GM19238 (cell line): ENCODE data around the gene PLA2G6.
"Not testable (repeated sequence)": the region's sequence is repeated elsewhere in the genome, so short reads cannot be mapped to it uniquely, and the experiment has no call there.

ENCODE experiments used
- DNase-seq: peaks from one replicate; pipeline ENCODE4 v3.0.0; 2011; ENCODE audit warnings: low spot score; ENCODE audit not compliant: insufficient read length

PLA2G6 gene

DNA sequence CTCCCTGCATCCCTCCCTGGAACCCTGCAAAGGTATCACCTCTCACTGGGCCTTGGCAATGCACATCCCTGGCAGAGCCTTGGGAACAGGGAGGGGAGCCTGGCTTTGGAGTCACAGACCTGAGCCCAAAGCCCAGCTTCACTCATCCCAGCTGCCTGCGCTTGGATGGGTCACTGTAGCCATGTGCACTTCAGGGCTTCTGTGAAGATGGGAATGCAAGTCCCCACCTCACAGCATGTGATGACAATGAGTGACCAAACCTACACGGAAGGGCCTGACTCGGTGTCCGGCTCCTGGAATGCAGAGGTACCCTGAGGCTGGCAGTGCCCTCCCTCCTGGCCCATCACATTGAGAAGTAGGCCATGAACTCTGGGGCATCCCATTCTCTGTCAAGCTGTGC lies 48.3 kb downstream of the PLA2G6 start:
- no peak for DNase-seq

DNA sequence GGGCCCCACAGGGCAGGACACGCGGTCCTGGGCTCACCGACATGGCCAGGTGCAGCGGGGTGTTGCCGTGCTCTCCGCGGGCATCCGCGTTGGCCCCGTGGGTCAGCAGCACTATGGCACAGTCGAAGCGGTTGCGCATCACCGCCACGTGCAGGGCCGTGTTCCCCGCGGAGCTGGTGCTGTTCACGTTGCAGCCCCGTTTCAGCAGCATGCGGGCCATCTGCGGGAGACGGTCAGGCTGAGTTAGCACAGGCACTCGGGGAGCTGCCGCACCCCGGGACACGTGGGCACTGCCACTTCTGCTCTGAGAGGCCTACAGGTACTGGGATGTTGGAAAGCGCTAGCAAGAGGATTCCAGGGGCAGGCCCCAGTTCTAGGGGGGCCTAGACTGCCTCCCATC lies 48.8 kb downstream of the PLA2G6 start:
- no peak for DNase-seq

DNA sequence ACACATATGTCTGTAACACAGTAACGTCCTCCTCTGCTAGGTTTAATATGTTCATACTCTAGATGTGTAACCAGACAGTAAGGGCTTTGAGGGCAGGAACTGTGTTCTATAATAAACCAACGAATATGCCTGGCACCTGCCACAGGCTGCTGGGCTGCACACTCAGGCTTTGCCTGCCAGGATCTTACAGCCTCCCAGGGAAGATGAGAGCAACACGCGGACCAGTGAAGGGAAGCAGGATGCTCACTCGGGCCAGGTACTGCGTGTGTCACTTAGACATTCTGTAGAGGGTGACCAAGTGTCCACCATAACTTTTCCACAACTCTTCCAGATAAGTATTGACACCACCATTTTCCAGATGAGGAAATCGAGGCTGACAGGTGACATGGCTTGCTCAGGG lies 49.5 kb downstream of the PLA2G6 start:
- DNase-seq, result no peak

DNA sequence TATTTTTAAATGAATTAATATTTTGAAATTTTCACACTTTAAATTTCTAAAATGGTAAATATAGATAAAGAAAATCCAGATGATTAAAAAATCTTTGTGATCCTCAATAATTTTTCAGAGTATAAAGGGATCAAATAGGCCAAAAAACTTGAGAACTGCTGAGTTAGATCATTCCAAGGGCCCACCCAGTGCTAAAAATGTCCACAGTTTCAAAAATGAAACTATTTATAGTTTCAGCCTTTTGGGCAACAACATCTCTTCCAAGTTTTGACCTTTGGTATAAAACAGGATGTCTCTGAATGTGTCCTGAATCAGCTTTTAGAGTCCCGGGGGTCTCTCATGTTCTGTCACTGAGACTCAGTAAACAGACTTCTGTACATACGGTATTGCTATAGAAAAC lies 50.2 kb downstream of the PLA2G6 start:
- DNase-seq, result no peak

DNA sequence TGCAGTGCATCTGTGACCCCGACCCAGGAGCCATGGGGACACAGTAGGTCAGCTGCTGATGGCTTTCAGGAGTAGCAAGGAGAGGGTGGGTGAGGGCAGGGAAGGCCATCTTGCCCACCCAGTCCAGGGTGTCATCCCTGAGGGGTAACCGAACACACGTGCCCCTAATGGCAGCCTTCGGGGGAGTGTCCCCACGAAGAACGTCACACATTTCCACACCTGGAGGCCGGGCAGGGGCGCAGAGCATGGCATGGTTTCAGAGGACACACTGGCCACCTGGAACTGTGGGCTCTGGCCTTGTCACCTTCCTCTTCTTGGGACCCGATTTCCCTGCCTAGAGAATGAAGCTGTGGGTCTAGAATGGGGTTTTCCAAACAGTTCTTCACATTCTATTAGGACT lies 51.8 kb downstream of the PLA2G6 start:
- no peak for DNase-seq

DNA sequence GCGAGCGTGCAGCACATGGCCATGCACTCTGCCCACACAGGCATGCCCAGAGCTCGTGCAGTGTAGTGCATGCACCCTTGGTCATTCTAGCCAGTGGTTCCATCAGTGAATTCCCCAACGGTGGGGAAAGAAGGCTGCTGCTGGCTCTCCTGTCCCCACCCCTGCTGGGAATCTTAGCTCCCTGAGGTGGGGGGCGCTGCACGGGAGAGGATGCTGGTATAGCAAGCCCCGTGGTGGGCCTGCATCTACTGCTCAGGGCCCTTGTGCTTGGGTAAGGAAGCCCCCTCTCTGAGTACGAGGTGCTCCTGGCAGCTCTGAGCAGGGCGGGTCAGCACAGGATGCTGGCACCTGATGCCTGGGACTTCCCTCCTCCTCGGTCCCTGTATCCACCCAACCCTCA lies 52.6 kb downstream of the PLA2G6 start:
- no peak for DNase-seq

DNA sequence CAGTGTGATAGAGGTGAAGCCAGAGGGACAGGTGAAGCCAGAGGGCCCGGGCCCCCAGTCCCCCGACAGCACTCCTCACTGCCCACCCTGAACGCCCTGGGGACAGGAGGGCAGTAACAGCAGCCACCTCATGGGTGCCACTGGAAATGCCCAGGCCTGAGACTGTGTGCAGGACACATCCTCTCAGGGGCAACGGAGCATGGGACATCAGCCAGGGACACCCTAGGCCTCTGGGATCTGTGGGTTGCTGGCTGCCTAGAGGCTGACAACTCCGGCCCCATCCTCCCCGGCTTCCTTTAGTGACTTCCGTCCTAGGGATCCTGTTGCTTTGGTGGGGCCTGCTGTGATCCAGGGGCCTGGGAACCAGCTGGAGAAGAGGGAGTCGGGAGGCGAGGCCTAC lies 53.8 kb downstream of the PLA2G6 start:
- DNase-seq, result no peak

DNA sequence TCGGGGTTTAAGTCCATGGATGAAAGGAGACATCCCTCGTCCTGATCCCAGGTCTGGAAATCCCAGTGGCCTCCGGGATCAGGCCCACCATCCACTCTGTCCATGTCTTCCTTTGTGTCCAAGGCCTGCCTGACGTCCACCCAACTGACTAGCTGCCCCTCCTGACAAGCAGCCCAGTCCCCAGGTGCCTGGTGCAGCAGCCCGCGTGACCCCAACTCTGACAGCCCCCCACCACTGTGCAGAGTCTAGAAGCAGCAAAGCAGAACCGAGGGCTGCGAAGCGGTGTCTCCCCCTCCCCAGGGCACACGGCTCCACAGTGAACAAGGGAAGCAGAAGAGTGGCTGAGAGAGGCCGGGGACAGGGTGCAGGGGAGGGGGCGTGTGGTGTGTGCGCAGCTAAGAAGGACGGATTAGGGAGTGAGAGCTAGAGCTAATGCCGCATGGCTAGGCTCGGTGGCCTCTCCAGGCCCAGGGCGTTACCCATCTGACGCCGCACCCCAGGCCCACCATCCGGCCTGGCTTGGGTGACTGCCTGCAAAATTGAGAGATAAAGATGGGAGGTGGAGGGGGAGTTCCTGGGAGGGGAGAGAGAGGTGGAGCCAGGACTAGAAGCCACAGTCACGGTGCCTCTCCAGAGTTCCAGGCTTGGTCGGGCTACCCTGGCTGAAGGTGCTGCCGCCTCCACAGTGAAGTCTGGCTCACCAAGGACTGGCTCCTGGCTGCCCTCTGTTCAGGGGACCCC lies 54.5 kb downstream of the PLA2G6 start:
- no peak for DNase-seq

DNA sequence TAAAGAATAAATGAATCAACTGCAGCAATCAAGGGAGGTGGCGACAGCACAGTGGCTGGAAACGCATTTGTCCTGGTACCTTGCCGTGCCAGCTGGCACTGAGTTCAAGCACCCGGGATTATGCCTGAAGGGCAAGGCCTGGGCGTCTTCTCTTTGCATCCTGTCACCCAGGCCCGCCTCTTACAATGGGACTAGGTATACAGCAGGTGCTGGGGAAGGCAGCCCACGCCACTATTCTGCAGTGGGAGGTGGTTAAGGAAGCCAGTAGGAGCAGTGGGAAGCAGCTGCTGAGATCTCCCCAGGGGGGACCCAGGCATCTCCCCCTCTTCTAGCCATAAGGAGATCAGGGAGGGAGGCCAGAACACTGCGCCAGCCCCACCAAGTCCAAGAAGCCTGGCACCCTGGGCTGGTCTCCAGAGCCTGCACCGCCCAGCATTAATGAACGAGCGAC lies 55.9 kb downstream of the PLA2G6 start:
- DNase-seq, result no peak

DNA sequence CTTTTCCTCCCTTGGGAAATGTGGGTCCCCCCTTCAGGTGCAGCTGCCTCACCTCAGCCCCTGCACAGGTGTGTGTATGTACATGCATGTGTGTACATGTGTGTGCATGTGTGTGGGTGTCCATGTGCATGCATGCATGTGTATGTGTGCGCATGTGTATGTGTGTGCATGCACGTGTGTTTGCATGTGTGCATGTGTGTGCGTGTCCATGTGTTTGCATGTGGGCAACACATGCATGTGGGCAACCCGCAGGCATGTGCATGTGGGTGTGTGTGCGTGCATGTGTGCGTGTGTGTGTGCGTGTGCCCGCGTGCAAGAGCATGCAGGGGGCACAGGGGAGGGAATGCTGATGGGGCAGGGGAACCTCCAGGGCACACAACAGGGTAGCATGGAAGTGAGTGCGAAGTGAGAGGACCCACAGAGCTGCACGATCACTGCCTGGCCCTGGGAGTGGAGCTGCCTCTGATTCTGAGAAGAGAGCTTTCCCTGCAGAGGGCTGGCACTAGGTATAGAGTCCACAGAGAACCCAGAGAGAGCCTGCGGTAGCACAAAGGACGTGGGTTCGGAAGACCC lies 56.5 kb downstream of the PLA2G6 start:
- DNase-seq, result no peak

DNA sequence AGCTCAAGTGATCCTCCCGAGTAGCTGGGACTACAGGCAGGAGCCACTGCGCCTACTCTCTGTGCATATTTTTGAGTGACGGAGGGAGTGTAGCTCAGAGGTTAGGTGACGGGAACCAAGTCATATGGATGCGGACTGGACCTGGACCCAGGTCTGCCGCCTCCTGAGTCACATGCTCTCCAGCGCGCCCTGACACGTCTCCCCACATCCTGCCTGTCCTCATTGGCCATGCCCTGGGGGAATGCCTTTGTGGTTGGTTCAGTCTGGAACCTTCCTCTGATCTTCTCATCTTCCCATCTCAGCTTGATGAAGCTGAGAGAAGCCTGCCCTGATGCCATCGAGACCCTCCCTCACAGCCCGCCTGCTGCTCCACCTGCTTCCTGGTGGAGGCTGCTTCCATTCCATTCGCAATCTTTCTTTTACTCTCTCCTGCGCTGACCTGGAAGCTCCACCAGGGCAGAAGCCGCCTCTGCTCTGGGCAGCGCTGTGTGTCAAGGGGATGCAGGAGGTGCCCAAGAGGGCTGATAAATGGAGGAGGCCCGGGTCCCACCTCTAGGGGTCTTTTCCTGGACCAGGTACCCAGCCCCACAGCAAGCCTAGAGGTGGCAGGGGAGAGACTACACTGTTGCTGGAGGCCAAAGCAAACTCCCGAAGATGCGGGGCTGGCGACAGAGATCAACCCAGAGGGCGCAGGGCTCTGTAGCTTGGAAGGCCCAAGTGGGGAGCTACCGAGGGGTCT lies 57.2 kb downstream of the PLA2G6 start:
- DNase-seq, result no peak

DNA sequence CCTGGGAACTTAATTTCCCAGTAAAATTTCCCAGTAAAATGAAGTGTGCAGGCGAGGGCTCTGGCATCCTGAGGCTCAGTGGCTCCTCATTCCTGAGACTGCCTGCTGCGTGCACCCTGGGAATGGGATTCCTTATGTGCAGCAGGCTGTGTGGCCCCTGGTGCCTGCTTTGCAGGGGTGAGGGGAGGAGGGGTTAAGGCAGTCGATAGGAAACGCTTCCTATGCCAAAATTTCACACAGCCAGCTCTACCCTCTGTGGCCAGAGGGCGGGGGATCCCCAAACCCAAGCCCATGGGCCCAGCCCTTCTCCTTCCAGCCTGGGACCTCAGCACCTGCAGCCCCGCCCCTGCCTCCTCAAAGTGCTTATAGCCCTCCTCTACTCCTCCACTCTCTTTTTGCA lies 59.0 kb downstream of the PLA2G6 start:
- no peak for DNase-seq

DNA sequence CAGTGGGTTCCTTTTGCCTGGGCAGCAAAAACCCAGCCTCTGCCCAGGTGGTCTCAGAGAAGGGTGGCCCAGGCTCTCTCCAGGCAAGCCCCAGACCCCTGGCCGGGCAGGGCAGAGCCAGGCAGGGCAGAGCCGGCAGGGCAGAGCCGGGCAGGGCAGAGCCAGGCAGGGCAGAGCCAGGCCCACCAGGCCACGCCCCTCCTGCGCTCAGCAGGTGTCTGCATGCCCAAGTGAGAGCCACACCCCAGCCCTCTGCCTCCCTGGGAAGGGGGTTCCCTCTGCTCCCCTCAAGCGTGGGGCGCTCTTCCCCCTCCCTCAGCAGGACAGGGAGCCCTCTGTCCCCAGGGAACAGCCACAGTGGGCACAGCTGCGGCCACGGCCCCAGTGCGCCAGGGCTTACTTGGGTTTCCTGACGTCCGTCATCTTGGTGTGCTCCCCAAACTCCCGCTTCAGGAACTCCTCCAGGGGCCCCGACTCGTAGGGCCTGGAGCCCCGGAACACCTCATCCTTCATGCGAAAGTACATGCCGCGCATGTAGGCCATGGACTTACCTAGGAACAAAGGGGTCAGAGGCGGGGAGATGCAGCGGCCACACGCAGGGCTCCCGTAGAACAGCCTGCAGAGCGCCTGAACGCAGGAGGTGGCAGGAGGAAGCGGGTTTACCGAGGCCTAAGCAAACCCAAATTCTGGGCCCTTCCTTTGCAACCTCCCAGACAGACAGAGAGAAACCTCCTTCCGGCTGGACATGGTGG lies 61.1 kb downstream of the PLA2G6 start:
- DNase-seq, result no peak

DNA sequence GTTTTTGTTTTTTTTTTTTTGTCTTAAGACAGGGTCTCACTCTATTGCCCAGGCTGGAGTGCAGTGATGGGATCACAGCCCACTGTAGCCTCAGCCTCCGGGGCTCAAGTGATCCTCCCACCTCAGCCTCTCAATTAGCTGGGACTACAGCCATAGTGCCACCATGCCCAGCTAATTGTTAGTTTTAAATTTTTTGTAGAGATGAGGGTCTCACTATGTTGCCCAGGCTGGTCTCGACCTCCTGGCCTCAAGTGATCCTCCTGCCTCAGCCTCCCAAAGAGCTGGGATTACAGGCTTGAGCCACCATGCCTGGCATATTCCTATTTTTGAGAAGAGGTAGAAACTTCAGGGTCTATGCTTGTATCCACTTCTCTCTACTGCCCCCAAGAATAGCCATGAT lies 62.9 kb downstream of the PLA2G6 start:
- DNase-seq, result not testable (repeated sequence)

DNA sequence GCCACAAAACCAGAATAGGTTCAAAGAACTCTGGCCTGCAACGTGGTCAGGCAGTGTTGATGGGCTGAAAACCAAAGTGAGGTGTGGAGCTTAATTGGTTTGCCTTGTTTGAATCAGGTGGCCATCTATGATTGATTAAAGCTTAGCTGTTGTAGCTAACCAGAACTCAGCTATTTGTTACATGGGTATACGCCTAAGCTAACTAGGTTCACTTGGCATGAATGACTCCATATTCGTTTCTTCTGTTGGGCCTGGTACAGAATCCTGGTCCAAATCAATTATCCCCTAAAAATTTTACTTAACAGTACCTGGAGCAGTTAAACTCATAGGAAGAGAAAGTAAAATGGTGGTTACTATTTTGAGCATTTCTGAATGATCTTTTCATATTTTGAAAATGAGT lies 63.4 kb downstream of the PLA2G6 start:
- DNase-seq, result no peak

DNA sequence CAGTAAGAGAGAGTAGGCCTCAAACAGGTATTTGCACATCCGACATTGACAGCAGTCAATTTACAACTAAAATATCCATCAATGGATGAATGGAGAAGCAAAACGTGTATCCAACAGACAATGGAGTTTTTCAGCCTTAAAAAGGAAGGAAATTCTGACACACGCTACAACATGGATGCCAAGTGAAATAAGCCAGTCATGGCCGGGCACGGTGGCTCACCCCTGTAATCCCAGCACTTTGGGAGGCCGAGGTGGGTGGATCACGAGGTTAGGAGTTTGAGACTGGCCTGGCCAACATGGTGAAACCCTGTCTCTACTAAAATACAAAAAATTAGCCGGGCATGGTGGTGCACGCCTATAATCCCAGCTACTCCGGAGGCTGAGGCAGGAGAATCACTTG lies 64.1 kb downstream of the PLA2G6 start:
- not testable (repeated sequence) for DNase-seq

DNA sequence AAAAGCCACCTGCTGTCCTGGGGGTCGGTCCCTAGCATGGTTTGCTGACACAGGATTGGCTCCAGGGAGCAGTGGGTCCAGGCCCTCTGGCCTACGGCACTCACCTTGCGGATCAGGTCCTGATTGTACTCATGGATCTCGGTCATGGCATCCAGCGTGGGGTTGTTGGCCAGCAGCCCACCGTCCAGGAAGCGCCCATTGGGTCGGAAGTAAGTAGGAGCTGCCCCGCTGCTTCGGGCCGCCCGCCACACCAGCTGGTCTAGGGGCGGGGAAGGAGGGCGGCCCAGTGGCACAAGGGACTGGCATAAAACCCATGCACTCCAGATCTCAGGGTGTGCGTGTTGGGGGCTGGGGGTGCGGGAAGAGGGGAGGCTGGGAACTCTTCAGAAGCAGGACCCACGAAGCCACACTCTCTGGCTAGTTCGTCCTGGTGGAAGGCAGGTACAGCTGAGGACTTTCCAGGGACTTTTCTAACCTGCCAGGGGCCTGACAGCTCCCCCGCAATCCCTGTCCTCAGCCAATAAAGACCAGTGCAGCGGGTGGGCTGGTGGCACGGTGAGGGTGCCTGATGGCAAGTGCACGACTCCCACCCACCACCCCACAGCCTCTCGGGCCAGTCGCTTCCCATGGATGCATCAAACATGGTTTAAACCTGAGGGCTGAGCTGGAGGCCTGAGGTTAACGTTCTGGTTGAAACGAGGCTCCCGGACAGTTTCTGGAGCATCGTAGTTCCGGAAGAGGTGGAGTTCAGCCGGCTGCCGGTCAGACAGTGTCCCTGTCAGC lies 66.0 kb downstream of the PLA2G6 start:
- DNase-seq, result no peak

DNA sequence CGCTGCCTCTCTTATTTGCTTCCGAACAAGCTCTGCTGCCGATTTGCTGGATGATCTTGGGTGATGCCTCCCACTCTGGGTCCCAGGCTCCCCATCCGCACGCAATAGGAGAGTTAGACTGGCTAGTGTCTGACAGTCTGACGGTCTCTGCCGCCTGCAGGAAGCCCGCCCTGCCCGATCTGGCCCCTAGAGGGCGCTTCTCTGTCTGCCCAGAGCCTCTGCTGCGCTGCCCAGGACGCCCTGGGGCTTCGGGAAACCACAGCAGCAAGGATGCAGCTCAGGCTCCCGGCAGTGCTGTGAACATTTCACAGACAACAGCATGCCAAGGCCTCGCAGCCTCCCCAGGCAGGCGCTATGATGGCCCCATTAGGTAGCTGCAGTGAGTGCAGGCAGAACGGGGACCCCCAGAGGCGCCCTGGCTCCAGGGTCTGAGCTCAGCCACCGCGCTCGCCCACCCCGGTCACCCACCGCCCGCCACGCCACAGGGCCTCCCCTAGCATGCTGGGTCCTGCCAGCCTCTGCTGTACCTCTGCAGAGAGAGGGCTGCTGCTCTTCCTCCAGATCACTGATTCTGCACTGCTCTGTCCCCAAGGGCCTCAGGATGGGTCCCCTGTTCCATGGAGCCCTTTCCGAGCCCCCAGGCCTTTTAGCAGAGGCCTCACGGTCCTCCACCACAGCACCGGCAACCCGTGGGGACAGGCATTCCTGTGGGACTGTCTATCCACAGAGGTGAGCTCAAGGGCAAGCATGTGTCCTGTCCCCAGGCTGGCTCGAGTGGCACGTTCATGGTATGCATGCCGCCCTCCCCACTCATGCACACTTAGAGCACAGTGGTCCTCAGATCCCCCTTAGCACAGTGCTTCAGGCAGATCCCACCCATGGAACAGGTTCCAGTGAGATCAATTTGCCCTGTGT lies 66.9 kb downstream of the PLA2G6 start:
- peak; percentile 90 for DNase-seq

DNA sequence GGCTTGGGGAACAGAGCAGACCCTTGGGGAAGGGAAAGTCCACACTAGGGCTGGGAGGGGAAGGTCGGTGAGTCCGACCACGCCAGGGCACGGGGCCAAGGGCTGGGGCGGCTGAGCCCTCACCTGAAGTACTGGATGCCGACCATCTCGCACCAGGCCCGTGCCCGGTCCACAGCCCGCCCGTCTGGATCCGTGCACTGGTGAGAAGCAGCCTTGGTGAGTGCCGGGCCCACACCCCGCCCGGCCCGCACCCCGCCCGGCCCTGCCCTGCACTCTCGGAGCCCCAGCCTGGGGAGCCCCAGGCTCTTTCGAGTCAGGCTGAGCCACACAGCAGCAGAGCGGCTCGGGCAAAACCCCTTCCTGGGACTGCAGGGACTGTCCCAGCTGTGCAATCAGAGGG lies 69.2 kb downstream of the PLA2G6 start:
- no peak for DNase-seq

DNA sequence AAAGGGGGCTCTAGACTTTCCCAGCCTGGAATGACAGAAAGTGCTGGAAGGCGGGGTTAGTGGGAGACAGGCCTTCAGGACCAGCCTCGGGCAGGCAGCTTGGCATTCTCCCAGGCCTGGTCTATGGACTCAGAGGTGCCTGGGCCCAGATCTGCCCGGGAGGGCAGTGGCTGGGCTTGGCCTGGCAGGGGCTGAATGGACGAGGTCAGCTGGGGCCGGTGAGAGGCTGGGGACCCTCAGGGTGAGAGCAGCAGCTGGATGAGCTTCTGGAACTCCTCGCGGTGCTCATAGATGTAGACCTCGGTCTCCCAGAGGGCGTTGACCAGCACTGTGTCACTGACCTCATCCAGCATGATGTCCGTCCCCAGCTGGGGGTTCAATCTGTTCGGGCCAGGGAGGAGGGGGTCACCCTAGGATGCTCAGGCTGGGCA lies 69.7 kb downstream of the PLA2G6 start:
- no peak for DNase-seq
